Stimulated activated naive CD8-positive, alpha-beta T cell treated with anti-CD3 and anti-CD28 coated beads, Interleukin-15, Interleukin-2, amounts not matched to agents 100 U/mL and 50 U/mL, for 24 hours (primary cell): Measurements from ENCODE around the gene RPS21.

Experiments
- ATAC-seq: fragments of 150-1000 bp; cut with Tn5 transposase; one replicate; pipeline ENCODE4 v1.10.0; 2021
- DNase-seq: peaks from one replicate; pipeline ENCODE4 v3.0.0; 2021

Gene RPS21

DNA sequence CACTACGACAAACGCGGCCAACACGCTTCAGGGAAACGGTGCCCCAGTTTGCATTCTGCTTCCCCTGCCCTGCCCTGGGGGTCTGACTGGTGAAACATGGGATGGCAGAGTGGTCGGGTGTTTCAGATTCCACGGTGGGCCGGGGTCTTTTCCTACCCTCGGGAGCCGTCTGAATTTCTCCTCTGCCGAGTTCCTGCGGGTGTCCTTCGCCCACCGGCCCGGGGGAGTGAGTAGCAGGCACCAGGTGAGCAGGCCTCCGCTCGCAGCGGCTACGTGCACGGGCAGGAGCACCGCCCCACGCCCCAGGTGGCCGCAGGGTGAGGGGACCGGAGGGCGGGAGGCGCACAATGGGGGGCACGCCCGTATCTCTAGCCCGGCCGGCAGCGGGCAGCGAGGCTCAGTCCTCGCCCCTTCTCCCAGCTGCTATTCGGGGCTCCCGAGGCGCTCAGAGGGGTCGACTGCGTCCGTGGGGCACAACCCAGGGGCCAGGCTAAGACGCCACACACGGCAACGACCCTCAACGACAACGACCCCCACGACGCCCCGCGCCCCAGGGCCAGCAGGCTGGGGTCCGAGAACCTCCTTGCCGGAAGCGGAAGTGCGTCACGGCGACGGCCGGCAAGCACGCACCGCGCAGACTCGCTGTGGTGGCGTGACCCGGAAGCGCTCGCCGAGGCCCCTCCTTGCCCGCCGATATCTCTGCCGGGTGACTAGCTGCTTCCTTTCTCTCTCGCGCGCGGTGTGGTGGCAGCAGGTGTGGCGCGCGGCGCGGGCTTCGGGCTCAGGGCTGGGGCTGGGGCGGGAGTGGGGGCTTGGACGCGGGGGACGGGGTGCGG is at the start of gene RPS21:
TSS of gene RPS21 (plus strand) at position 721 of the 836 bp plus-strand sequence. CDS start 236 bp downstream, outside the sequence.
- DNase-seq (peak; percentile 94), ATAC-seq (peak; percentile 86)

DNA sequence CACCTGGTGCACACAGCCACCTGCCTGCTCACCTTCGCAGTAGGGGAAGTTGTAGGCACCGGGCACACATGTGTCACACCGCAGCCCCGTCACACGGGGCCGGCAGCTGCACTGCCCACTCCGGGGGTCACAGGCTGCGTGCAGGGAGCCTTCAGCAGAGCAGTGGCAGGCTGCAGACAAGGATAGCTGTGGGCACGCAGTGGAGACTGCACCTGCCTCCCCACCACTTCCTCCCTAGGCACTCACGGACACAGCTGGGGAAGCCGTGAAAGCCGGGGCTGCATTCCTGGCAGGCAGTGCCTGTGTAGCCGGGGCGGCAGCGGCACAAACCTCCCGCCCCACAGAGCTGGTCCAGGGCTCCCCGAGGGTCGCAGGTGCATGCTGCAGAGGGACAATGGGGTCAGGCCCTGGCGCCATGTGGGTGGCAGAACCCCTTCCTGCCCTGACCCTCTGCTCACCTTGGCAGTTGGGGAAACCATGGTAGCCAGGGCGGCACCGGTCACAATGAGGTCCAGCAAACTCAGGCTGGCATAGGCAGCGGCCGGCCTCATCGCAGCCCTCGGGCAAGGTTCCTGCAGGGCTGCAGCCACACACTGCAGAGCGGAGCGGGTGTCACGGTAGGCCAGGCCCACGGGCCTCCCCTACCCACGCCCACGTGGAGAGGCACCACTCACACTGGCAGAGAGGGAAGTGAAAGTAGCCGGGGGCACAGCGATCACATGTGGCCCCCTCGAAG is 49.2 kb upstream of the RPS21 start:
- ATAC-seq (no peak), DNase-seq (no peak)

- no peak for DNase-seq
Measured at GRCh38 chr20:62338294-62338620, 48.6 kb upstream of the RPS21 start.

GRCh38 chr20:62339647-62340062 is 47.2 kb upstream of the RPS21 start:
- ATAC-seq (no peak), DNase-seq (no peak)

More at GRCh38 chr20:62338294-62338620, 48.6 kb upstream of the RPS21 start:
- ATAC-seq = no peak

DNA sequence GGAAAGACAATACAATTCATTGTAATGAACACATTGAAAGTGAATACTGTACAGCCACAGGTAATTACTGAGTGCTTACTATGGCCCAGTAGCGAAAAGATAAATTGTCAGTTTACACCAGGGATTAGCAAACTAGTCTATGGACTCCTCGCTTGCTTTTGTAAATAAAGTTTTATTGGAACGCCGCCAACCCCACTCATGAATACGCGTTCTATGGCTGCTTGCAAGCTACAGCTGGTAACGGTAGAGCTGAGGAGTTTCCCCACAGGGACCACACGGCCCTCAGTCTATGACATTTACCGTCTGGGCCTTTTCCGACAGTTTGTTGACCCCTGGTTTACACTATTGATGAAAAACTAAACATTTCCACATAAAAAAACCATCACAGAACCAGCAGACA is 44.0 kb upstream of the RPS21 start:
- ATAC-seq (no peak), DNase-seq (no peak)

DNA sequence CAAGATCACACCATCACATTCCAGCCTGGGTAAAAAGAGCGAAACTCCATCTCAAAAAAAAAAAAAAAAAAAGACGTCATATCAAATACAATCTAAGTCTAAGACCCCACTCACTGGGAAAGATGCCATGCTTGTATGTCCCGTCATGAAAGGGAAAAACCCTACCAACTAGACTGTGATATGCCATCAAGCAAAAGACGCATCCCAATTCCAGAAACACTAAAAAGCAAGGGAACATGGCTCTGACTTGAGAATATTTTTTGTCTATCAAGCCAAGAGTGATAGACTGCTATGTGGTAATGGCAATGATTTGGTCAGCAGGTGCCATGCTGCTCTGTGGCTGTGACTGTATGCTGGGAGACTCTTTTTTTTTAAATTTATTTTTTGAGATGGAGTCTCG is 42.8 kb upstream of the RPS21 start:
- DNase-seq = no peak
- ATAC-seq = no peak

- ATAC-seq = no peak
- no peak for DNase-seq
Measured at GRCh38 chr20:62344782-62345181, 42.1 kb upstream of the RPS21 start.

DNA sequence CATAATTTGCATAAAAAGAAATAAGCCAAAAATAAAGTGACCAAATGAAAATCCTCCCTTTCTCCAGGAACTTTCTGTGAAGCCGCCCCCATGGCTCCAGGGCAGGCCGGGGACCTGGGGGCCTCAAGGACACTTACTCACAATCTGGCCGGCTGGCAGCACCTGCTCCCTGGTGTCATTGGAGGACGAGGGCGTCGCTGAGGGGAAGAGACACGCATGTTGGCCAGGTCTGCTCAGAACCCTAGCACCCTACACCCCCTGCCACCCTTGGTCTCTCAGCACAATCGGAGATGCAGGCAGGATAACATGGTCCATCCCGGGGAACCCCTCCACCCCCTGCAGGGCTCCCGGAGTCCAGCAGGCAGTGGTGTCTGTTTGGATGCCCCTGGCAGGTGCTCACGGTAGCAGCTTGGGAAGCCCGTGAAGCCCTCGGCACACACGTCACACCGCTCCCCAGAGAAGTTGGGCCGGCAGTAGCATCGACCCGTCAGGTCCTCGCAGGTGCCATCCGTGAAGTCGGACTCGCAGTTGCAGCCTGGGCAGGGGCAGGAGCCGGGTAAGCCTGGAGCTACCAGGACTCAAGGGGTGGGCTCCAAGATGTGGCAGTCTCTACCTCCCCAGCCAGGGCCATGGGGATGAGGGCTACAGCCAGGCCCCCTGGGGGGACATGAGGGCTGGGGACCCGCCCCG is 41.1 kb upstream of the RPS21 start:
- DNase-seq = no peak
- no peak for ATAC-seq

- DNase-seq = no peak
- no peak for ATAC-seq
Measured at GRCh38 chr20:62346398-62347150, 40.3 kb upstream of the RPS21 start.

- no peak for ATAC-seq
- DNase-seq = no peak
Measured at GRCh38 chr20:62347151-62347404, 39.8 kb upstream of the RPS21 start.

- DNase-seq (no peak), ATAC-seq (no peak)
Measured at GRCh38 chr20:62347445-62347844, 39.5 kb upstream of the RPS21 start.

- ATAC-seq (no peak), DNase-seq (no peak)
Measured at GRCh38 chr20:62348604-62349003, 38.3 kb upstream of the RPS21 start.

- no peak for DNase-seq
- ATAC-seq = no peak
Measured at GRCh38 chr20:62349556-62350097, 37.3 kb upstream of the RPS21 start.

DNA sequence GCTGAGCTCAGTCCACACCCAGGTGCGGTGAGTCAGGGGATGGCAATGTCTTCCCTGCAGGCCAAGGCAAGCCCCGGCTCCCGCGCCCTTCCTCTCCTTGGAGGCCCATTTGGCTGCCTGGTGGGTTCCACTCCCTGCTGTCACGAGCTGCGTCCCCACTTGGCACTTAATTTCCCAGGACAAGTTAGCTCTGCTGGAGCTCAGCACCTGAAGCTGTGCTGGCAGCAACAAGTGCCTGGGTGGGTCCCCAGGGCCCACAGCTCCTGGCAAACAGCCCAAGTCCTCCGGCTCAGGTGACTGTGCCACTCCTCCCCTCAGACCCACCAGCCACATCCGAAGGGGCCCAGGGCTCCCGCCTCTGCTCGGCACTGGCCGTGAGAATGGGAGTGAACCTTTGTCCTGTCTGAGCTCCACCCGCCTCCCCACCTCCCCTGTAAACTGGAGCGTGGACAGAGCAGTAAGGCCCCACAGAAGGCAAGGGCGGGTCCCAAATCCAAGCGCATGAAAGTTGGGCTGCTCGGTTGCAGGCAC is 36.7 kb upstream of the RPS21 start:
- no peak for ATAC-seq

DNA sequence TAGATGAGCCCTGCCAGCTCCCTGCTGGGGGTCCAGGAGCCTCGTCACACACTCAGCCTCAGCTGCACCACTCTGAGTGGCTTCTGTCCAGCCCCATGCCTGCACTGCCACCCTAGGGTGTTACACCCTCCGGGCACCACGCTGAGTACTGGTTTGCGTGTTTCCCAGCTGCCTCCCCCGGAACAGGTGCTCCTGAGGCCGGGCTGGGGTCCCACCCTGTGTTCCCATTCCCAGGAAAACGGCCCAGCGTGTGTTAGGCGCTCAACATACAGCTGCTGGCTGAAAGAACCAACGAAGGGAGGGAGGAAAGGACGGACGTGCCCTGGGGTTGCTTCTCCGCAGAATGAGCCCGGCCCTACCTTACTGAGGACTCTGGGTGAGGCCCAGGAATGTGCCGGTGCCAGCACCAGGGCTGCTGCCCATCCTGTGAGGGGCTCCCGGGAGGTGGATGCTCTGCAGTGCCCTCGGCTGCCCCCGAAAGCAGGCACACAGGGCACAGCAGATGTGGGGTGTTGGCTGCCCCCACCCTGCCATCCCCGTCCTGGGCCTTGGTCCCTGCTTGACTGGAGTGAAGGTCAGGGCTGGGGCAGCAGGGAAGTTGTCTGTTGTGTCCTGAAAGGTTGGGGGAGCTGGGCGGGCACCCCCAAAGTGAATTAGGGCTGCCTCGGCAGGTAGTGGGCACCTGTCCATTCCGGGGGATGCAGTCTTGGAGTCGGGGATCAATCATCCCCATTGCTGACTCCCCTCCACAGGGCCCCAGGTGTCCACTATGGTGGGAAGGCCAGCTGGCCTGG is 36.1 kb upstream of the RPS21 start:
- no peak for ATAC-seq
- no peak for DNase-seq

More for the DNA sequence above, 36.7 kb upstream of the RPS21 start:
- no peak for DNase-seq

DNA sequence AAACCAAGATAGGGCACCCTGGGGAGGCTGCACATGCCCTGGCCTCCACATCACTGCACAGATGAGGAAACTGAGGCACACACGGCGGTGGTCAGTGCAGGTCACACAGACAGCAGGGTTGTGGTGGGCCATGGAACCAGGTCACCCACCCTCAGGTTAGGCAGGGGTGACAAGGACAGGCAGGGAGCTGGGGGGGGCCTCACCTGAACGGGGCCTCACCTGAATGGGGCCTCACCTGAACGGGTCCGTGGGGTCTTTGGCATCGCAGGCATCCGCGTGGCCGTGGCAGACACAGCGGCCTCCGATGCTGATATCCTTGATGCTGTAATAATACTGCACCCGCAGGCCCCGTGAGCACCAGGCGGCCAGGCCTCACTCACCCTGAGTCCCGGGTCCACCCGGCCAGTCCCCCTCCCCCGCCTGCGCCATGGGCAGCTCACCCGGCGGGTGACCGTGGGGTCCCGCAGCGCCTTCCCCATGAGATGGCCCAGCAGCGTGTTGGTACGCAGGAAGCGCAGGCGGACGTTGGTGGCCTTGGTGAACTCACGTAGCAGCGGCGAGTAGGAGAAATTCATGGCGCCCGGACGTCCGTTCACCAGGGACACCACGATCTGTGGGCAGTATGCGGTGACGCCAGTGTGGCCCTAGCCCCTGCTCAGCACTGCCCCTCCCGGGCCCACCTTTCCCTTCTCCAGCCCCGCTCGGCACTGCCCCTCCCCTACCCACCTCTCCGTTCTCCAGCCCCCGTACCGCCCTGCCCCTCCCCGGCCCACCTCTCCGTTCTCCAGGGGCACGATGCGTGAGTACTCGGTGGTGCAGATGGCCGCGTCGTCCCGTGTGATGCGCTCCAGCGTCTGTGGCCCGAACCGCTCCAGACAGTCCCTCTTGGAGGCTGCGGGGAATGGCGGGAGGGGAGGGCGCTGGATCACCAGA is 35.2 kb upstream of the RPS21 start:
- ATAC-seq (no peak), DNase-seq (no peak)

- ATAC-seq = no peak
- no peak for DNase-seq
Measured at GRCh38 chr20:62352402-62353288, 34.3 kb upstream of the RPS21 start.

DNA sequence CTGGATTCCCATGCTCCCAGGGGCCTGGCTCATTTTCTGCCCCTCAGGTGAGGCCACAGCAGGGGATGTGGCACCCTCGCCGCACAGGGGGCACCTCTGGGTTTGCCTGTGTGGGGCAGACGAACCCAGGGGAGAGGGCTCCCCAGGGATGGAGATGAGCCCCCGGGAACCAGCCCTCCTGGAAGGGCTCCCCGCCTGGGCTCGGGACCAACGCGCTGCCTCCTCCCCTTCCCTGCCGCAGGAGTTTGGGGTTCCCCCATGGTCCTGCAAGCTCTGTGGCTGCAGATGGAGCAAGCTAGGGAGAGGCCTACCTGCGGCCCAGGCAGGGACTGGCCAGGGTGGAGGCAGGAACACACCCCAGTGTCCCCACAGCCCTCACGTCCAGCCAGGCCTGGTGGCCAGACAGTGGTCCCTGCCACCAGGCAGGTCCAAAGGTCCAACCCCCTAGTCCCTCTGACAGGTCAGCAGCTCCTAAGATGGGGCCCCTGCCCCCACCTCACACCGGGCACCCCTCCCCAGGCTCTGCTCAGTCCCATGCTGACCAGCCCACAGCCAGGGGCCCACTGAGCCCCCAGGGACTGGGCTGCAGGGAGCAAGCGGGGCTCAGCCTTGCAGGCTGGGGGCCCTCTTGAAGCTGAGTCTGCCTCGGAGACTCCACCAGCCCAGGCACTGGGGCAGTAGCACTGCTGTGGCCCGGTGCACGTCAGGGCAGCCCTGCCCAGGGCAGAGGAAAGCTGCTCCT is 33.4 kb upstream of the RPS21 start:
- ATAC-seq = no peak
- no peak for DNase-seq
